OCI-LY1 (cell line): ENCODE measurements around the gene ZBTB7C.

Source experiments
- CTCF ChIP-seq: fragments of 200-600 bp; sonication (generic), shearing (Covaris generic); IDR thresholded peaks from 2 replicates; pipeline ENCODE4 v1.5.1; 2017; ENCODE audit warnings: mild to moderate bottlenecking, antibody characterized with exemption, low read length, moderate library complexity, mixed read lengths
- EZH2 ChIP-seq: fragments of 200-600 bp; sonication (generic), shearing (Covaris generic); IDR thresholded peaks from 2 replicates; pipeline ENCODE4 v1.8.0; 2017; ENCODE audit warnings: borderline replicate concordance, mixed run types, mild to moderate bottlenecking, antibody characterized with exemption, low read length, moderate library complexity, mixed read lengths

- TF ChIP-seq CTCF (no peak), EZH2 (no peak)
Measured at GRCh38 chr18:48129621-48130082, 279.5 kb downstream of the ZBTB7C start.
